COLO668 (cell line): ENCODE results near the gene MOSPD3.

Experiments
- DNase-seq: peaks from one replicate; lab custom pipeline; 2025; ENCODE audit not compliant: unreplicated experiment; lab: John Stamatoyannopoulos, UW

MOSPD3 gene

DNA sequence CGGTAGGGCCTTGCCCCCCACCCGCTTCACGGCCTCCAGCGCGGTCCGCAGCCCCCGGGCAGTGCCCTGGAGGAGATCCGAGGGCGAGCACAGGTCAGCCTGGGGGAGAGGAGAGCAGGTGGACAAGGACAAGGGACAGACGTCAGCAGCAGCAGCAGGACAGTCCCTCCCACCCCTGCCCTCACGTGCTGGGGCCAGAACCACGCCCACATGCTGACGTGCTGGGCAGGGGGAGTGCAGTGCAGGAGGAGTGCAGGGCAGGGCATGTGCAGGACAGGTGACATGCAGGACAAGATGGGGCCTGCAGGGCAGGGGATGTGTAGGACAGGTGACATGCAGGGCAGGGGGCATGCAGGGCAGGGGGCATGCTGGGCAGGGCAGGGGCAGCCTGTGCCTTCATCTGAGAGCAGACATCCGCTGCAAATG is 37.1 kb upstream of the MOSPD3 start:
- DNase-seq = no peak

DNA sequence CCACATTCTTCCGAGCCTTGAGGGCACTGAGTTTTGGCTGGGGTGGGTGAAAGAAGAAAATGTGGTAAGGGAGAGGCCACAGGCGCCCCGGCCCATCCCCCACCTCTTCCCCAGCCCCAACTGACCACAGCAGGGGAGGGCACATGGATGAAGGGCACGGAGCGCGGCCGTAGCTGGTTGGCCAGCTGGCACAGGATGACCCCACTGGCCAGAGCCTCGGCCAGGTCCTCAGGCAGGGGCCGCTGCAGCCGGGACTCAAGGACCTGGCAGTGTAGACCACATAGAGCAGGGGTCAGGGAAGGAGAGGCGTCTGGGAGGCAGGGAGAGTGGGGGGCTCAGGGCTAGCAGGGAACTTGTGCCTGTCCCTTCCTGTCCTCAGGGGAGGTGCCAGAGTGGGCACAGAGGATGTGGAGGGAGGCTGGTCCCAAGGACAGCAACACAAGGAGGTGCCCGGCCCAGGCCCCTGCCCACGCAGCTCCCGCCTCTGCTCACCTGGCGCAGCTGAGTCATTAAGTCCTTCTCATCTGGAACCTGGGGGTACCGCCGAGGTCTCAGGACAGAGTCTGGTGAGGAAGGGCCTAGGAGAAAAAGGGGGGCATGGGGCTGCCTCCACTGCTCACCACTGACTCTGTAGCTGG is 36.5 kb upstream of the MOSPD3 start:
- no peak for DNase-seq

DNA sequence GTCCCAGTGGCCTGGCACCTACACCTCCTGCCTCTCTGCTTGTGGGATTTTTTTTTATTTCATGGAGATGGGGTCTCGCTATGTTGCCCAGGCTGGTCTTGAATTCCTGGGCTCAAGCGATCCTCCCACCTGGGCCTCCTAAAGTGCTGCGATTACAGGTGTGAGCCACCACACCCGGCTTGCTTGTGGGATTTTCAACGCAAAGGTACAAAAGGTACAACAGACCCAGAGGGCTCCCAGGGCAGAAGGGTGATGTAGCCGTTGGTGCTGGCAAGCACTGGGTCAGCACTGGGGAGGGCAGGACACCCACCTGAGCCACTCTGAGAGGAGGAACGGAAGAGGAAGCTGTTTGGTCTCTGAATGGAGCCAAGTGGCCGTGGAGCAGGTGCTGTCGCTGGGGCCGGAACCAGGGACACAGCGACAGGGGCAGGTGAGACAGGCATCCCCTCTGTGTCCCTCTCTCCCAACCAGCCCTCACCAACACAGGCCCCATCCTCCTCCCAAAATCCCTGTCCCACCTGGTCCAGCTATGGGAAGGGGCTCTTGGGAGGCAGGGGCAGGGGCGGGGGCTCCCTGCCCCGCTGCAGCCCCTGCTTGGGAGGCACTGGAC is 35.9 kb upstream of the MOSPD3 start:
- DNase-seq = no peak

DNA sequence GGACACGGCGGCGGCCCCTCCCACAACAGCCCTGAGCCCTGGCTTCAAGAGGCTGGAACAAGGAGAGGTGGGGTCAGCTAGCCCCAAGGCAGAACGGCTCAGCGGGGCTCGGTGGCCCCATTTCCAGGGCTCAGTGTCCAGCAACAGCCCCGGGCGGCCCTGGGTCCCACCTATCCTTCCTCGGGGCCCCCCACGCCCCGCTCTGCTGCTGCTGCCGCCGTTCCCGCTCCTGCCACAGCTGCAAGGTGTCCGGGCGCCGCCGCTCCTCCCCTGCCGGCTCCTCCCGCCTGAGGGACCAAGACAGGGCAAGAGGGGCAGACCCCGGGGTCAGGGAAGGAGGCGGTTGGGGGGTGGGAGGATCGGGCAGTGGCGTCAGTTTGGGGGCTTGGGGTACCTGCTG is 35.2 kb upstream of the MOSPD3 start:
- no peak for DNase-seq

DNA sequence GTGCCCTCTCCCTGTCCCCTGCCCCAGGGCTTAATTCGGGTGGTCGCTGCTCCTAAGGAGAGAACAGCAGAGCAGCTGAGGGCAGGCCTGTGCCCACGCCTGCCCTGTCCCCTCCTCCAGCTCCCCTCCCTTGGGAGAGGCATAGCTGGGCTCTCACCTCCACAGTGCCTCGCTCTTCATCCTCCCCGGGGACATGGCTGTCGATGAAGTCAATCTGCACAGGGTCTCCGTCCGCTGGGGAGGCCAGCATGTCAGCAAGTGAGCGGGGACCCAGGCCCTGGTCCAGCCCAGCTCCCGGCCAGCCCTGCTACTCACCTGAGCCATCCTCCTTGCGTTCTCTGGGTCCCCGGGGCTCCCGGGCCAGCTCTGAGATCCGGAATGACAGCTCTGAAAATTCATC is 34.8 kb upstream of the MOSPD3 start:
- DNase-seq = no peak

DNA sequence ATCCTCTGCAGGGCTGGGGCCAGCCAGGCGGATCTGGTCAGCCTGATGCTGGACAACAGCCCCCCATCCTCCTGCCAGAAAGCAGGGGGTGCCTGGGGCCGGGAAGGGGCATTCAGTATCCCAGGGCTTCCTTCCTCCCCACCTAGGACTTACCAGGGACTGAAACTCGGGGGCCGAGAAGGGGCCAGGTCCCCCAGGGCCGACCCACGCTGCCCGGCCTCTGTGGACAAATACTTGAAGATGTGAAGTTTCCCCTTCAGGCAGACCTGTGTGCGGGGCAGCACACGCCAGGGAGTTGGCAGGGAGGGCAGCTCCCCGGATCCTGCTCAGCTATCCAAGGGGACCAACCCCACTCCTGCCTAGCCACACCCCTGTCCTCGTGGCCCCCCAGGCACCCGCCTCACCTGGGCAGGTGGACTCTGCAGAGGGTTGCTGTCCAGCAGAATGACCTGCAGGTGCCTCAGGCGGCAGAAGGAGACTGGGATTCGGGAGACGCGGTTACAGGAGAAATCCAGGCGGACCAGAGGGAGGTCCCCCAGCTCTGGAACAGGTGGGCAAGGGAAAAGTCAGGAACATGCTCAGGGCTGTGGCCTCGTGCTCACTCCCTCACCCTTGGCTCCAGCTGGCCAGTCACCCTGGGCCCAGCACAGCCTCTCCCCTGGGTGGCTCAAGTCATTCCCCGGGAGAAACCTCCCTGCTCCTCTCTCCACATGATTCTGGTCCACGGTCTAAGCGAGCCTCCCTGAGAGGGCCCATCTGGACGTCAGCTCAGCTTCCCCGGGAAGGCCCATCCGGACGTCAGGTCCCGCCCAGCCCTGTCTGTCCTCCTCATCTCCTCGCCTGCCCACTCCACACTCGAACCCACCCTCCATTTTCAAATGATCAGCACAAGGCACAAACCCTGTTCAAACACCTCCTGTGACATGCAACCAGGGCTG is 33.8 kb upstream of the MOSPD3 start:
- no peak for DNase-seq

DNA sequence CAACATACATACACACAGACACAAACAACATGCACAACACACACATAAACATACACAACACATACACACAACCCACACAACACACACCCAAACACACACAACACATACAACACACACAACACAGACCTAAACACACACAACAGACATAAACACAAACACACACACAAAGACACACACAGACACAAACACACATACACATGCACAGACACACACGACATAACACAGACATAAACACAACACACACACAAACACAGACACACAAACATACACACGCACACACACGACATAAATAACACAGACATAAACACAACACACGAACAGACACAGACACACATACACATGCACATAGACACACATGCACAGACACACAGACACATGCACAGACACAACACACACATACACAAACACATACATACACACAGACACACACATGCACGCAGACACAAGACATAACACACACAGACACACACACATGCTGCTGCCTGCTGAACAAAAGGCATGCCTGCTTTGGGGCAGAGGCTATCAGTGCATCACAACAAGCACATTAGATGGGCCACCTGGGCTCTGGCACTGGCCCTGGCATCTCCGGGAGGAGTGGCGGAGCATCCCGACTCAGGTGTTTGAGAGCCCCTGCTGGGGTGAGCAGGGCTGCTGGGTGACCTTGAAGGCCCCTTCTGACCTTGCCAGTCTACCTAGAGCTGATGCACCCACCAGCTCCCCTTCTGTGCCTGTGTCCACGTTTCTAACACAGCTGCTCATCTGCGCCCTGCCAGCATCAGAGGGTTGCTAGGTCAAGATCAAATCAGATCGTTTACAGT is 31.7 kb upstream of the MOSPD3 start:
- no peak for DNase-seq

DNA sequence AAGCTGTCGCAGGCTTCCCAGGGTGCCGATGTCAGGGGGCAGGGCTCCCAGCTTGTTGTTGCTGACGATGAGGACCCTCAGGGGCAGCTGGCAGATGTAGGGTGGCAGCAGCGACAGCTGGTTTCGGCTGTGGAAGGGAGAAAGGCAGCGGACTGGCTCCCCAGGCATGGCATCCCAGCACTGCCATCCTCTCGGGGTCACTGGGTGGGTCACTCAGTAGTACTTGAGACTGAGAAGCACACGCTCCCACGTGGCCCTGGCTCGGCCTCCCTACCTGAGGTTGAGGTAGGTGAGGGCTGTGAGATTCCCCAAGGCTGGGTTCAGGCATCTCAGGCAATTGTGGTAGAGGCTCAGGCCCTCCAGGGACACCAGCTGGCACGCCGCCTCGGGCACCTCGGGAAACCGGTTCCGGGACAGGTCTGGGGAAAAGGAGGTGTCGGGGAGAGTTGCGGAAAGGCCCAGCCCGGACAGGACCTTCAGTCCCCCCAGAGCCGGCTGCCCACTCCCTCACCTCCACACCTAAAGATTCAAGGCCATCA is 30.2 kb upstream of the MOSPD3 start:
- no peak for DNase-seq

DNA sequence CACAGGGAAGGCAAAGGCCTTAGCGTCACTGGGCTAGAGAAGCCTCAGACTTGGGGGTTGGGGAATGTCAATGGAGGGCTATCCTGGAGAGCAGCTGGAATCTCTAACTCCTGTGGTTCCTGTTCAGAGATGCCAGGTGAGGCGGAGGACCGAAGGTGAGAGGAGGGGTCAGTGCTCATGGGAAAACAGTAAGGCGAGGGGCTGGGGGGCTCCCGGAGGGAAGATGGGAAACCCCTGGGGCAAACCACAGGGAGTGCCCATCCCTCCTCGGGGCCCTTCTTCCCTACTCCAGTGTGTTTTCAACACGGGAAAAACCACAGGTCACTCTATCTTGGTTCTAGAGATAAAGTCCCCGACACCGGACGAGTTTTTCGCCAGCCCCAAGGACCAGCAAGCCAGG is 29.7 kb upstream of the MOSPD3 start:
- no peak for DNase-seq

DNA sequence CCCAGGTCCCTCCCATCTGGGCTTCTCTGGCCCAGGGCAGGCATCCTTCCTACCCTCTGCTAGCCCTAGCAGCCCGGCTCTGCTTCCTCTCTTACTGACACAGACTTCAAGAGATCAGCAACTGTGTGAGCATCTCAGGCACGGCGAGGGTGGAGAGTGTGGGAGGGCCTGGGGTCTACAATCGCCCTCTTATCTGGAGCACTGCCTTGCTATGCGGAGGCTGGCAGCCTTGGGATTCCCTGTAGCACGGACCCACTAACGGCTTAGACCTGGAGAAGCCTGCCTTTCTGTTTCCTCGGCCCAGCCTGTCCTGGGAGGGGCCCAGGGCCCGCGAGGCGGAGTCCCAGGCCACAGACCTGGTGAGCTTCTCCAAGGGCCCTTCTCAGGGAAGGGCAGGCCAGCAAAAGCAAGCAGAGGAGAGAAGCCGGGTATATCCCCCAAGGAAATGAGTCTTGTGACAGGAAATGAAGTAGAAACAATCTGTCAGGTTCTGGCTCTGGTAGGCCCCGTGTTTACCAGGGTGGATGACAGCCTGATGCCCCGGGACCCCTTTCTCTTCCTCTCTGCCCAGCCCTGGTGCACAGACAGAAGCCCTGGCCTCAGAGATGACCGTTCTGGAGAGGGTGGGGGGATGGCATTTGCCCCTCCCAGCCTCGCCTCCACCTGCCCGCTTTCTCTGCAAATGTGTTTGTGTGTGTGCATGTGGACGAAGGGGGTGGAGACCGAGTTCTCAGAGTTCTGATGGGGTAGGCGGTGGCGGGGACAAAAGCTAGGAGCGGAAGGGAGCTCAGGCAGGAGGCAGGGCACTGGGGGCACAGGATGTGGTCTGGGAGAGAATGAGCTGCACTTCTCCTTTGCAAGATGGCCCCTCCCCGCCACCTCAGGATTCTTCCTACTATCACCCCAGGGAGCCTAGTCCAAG is 28.9 kb upstream of the MOSPD3 start:
- DNase-seq = no peak

DNA sequence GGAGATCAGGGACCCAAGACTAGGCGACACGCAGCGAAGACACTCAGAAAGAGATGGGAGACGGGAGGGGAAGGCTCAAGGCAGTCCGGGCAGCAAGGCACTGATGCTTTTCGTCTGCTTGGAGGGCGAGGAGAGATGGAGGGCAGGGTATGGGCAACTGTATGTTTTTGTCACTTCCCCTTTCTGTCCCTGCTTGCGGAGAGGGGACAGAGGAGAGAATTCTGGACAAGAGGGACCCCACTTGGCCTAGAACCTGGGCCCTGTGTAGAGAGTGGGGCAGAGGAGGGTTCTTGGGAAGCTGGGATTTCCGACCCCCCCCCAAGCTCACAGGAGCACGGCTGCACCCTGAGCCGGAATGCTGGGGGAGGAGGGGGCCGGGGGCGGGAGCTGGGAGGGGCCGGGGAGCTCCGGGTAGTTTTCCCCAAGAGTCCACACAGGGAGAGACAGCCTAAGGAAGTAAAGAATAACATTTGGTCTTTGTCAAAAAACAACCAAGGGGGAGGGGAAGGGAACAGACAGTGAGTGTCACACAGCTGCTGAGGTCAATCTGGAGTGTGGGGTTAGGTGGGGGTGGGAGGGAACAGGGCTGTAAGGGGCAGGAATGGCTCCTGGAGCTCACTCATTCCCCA is 28.2 kb upstream of the MOSPD3 start:
- DNase-seq = no peak

DNA sequence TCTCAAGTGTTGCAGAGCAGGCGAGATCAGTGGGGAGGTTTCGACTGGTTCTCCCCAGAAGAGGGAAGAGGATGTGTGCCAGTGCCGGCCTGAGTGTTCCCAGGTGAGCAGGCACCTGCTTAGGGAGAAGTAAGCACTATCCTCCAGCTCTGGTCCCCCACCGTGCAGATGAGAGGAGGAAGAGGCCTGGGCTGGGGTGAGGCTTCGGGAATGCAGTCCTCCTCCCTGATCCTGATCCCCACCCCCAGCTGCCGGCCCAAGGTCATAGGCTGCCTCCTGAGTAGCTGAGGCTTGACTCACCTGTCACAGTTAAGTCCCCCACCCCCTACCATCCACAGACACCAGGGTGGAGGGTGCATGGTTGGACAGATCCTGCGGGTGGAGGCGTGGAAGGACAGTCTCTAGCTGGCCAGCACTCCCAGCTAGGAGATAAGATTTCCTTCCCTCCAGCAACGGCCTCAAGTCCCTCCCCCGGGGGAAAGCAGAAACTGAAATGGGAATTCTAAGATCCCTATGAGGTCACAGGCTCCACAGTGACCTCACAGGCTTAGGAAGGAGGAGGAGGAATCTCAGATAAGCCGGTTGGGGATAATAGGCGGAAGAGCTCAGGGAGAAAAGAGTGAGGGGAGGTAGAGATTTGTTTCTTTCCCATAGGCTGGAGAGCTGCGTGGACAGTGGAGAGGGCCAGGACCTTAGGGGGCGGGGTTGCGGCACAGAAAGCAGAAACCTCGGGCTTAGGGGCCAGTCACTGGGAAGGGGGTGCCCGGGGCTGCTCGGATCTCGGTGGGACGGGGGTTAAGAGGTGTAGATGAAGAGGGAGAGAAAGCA is 27.4 kb upstream of the MOSPD3 start:
- DNase-seq = peak; percentile 50

DNA sequence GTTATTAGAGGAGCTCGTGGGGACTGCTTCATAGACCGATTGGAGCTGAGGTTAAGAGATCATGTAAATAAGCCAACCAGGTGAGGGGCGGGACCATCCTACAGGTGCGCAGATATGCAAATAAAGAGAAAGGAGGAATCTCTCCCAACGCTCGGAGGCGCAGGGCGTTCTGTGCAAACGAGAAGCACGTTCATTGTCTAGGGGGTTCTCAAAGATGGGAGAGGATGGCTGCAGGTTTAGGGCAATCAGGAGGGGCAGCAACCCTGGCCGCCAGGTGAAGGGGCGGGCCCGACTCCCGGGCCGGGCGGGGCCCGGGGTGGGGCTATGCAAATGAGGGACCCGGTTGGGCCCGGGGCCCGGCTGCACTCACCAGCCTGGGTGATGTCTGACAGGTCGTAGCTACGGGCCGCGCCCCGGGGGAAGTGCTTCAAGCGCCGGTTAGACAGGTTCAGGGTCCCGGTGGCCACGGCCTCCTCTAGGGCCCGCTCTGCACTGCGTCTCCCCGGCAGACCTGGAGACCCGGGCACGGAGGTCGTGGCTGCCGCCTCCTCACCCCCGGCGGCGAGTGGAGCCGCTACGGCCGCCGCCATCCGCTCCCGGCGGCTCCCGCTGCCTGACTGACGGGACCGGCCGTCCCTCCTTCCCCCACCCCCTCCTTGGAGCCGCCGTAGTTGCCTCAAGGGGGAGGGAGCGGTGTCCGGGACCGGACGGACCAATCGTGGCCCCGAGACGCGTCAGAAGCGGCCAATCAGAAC is 26.7 kb upstream of the MOSPD3 start, which contains the start of gene LRCH4:
Gene LRCH4 (minus strand): TSS at position 619 of the 755 bp plus-strand sequence. CDS start 29 bp downstream, at position 590.
- peak; percentile 85 for DNase-seq

DNA sequence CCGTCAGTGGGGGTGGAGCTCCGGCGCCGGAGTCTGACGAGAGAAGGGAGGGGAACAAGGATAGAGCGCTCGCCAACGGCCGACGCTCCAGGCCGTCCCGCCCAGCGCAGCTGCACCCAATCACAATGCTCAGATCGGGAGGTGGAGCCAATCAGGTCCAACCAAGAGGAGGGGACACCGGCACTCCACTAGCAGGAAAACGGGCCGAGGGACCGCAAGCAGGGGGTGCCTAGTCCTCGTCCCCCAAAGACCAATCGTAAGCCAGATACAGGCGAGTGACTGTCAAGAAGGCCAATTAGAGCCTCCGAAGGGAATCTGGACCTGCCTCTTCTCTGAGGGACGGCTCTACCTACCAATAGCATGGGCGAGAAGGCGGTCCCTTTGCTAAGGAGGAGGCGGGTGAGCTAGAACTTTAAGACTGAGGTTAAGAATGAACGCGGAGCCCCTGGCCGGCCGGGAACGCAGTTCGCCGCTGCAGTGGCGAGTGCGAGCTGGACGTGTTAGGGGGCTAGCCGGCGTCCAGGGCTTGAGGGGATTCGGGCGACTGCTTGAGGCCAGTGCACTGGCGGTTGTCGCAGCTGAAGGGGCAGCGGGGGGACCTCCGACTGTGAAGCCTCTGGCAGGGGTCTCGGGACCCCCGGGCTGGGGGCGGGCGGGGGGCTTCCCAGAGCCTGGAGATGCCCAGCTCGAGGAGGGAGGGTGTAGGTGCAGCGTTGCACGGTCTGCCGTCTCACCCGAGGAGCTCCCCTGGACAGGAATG is 25.9 kb upstream of the MOSPD3 start, which contains the start of gene FBXO24:
Gene FBXO24 (plus strand): TSS at position 63 of the 760 bp plus-strand sequence. CDS start 298 bp downstream, at position 361.
- peak; percentile 99 for DNase-seq

DNA sequence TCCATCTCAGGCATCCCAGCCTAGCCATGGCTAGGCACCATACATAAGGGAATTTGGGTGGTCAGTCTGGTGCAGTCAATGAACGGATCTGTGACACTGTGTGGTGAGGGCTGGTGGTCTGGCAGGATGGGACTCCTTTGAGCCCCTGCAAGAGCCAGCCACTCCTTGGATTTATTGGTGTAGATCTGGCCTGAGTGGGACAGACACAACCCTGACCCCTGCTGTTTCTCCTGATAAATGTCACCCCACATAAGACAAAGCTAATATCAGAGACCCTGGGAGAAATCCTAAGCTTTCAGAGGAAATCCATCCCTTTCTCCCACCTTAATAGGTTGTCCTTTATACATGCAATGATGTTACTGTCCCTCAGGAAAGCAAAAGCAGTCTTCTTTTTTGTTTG is 23.9 kb upstream of the MOSPD3 start:
- DNase-seq = peak; percentile 4

DNA sequence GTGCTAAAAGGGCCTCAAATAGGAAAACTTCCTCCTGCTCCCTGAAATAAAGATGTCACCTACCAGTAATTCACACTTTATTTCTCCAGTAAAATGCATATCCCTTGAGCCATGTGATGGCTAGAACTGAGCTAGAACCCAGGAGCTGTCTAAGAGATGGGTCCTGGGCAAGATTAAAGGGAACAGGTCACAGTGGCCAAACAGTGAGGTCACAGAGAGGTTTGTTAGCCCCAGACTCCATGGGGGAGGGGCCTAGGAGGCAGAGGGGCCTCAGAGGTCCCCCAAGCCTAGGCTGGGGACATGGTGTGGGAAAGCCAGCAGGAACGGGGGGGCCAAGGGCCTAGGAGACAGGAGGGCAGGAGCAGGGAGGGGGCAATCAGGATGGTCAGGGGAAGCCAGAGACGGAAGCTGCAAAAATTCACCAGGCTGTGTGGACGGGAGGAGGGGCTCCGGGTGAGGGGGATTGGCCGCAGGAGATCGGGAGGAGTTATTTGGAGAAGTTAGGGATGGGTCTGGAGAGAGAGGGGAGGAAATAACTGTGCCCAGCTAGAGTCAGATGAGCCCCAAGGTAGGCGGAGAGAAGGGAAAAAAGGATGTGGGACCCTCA is 22.9 kb upstream of the MOSPD3 start:
- DNase-seq = no peak
